ENCODE results near the gene CXCR5.

Gene CXCR5

DNA sequence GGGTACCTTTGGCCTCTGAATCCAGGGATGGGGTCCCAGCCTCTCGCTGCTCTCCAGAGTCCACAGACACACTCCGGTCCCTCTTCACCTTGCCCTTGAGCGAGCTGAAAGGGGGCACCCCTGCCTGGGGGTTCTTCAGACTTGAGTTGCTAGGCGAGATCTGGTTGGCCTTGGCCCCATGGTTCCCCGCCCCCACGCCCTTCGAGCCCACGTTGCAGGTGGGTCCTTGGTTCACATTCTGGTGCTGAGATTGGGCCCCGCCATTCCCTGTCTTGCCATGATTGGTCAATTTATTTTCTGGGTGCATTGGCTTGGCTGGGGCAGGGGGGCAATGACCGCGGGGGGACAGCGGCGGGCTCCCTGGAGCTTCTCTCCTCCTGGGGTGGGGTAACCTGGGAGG, 24.6 kb downstream of the CXCR5 start:
- TF ChIP-seq TEAD4 (IDR thresholded peaks at IDR 0.05): no peak
- no peak for TF ChIP-seq CEBPB (IDR thresholded peaks at IDR 0.05)
- no peak for TF ChIP-seq TAF1 (IDR thresholded peaks at IDR 0.05; ENCODE audit: low read depth)
- TF ChIP-seq, protein P1, sequence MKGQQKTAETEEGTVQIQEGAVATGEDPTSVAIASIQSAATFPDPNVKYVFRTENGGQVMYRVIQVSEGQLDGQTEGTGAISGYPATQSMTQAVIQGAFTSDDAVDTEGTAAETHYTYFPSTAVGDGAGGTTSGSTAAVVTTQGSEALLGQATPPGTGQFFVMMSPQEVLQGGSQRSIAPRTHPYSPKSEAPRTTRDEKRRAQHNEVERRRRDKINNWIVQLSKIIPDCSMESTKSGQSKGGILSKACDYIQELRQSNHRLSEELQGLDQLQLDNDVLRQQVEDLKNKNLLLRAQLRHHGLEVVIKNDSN (IDR thresholded peaks at IDR 0.05): no peak
- TF ChIP-seq, protein P2, sequence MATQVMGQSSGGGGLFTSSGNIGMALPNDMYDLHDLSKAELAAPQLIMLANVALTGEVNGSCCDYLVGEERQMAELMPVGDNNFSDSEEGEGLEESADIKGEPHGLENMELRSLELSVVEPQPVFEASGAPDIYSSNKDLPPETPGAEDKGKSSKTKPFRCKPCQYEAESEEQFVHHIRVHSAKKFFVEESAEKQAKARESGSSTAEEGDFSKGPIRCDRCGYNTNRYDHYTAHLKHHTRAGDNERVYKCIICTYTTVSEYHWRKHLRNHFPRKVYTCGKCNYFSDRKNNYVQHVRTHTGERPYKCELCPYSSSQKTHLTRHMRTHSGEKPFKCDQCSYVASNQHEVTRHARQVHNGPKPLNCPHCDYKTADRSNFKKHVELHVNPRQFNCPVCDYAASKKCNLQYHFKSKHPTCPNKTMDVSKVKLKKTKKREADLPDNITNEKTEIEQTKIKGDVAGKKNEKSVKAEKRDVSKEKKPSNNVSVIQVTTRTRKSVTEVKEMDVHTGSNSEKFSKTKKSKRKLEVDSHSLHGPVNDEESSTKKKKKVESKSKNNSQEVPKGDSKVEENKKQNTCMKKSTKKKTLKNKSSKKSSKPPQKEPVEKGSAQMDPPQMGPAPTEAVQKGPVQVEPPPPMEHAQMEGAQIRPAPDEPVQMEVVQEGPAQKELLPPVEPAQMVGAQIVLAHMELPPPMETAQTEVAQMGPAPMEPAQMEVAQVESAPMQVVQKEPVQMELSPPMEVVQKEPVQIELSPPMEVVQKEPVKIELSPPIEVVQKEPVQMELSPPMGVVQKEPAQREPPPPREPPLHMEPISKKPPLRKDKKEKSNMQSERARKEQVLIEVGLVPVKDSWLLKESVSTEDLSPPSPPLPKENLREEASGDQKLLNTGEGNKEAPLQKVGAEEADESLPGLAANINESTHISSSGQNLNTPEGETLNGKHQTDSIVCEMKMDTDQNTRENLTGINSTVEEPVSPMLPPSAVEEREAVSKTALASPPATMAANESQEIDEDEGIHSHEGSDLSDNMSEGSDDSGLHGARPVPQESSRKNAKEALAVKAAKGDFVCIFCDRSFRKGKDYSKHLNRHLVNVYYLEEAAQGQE (IDR thresholded peaks at IDR 0.05; ENCODE audit: low read depth): no peak
- TF ChIP-seq CREB1 (IDR thresholded peaks at IDR 0.05; ENCODE audit: low read depth): no peak
- TF ChIP-seq YY1 (IDR thresholded peaks at IDR 0.05; ENCODE audit: low read depth): no peak
- TF ChIP-seq EP300 (IDR thresholded peaks at IDR 0.05; ENCODE audit: borderline replicate concordance): no peak

DNA sequence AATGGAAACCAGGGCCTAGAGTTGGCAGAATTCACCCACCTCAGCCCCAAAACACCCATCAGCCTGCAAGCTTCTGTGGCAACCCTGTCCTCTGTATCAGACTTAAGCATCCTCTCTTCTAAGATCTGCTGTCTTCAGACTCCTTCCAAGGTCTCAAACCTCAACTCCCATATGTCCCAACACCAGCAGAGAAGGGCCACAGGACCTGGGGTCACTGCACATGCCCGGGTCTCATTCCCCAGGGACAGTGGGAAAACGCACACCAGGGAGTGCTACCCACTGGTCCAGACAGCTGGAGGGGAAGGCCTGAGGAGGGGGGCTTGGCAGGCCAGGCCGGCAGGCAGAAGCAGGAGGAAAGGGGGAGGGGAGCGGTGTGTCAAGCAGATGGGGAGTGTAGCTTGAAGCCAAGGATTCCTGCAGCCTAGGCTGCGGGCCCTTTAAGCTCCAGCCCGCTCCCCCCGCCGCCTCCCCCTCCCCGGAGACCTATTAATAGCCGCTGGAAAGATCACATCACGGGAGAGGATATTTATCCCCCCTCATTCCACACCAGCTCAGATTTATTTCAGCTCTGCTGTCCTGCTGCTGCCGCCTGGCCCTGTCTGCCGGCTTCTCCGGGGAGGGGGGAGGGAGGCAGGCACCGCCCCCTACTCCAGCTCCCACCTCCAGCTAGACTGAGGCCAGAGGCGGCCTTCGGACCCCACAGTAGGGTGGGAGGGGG, 25.4 kb downstream of the CXCR5 start:
- TF ChIP-seq EP300 (IDR thresholded peaks at IDR 0.05; ENCODE audit: borderline replicate concordance): peak; percentile 15; the same call in 1 of the 2 replicates
- TF ChIP-seq EGR1 (IDR thresholded peaks at IDR 0.05): no peak
- no peak for TF ChIP-seq CREB1 (IDR thresholded peaks at IDR 0.05; ENCODE audit: low read depth)
- TF ChIP-seq NFIC (IDR thresholded peaks at IDR 0.05): 0 out of 2 replicates have a peak, but pooled peaks have one; percentile 4
- TF ChIP-seq, protein P3, sequence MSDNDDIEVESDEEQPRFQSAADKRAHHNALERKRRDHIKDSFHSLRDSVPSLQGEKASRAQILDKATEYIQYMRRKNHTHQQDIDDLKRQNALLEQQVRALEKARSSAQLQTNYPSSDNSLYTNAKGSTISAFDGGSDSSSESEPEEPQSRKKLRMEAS (IDR thresholded peaks at IDR 0.05): no peak
- TF ChIP-seq, protein P2 (IDR thresholded peaks at IDR 0.05; ENCODE audit: low read depth): no peak
- 0 out of 2 replicates have a peak, but pooled peaks have one; percentile 5 for TF ChIP-seq TEAD4 (IDR thresholded peaks at IDR 0.05)
- TF ChIP-seq RAD21 (IDR thresholded peaks at IDR 0.05; ENCODE audit: low read depth): no peak
- TF ChIP-seq, protein P1 (IDR thresholded peaks at IDR 0.05): no peak
- TF ChIP-seq YY1 (IDR thresholded peaks at IDR 0.05; ENCODE audit: low read depth): no peak
- TF ChIP-seq FOXM1 (IDR thresholded peaks at IDR 0.05; ENCODE audit: borderline replicate concordance, low read depth): no peak
- no peak for TF ChIP-seq TAF1 (IDR thresholded peaks at IDR 0.05; ENCODE audit: low read depth)
- TF ChIP-seq TCF12 (IDR thresholded peaks at IDR 0.05; ENCODE audit: low read depth): peak; percentile 33; the same call in 1 of the 2 replicates

DNA sequence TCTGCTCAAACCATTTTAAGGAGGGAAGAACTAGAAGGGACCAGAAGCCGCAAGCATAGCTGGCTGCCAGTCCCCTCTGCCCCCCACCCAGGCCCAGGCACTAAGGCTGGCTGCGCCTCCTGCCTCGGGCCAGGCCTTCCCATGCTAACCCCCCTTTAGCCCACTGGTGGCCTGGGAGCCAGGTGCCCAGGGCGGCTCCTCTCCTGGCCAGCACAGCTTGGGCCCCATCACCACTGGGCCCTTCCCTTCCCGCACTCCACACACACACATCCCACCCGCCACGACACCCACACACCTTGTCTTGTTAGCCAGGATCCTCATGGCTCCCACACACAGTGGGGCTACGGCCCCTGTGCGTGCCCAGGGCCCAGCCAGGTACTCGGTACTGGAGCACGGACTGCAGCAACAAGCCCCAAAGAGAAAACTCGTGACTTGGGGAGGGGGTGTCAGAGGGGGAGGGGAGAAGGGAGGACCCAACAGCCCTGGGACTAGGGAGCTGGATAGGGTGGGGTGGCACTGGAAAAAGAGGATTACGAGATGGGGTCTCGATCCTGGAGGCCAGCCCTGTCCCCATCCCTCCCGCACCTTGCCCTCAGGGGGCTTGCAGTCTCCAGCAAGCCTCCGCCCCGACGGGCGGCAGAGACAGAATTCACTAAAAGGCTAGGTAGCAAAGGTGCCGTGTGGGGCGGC, 26.1 kb downstream of the CXCR5 start:
- TF ChIP-seq CREB1 (IDR thresholded peaks at IDR 0.05; ENCODE audit: low read depth) (no peak), TCF12 (IDR thresholded peaks at IDR 0.05; ENCODE audit: low read depth) (no peak), EGR1 (IDR thresholded peaks at IDR 0.05) (0 out of 2 replicates have a peak, but pooled peaks have one; percentile 24)
- TF ChIP-seq, protein P2 (IDR thresholded peaks at IDR 0.05; ENCODE audit: low read depth): no peak

DNA sequence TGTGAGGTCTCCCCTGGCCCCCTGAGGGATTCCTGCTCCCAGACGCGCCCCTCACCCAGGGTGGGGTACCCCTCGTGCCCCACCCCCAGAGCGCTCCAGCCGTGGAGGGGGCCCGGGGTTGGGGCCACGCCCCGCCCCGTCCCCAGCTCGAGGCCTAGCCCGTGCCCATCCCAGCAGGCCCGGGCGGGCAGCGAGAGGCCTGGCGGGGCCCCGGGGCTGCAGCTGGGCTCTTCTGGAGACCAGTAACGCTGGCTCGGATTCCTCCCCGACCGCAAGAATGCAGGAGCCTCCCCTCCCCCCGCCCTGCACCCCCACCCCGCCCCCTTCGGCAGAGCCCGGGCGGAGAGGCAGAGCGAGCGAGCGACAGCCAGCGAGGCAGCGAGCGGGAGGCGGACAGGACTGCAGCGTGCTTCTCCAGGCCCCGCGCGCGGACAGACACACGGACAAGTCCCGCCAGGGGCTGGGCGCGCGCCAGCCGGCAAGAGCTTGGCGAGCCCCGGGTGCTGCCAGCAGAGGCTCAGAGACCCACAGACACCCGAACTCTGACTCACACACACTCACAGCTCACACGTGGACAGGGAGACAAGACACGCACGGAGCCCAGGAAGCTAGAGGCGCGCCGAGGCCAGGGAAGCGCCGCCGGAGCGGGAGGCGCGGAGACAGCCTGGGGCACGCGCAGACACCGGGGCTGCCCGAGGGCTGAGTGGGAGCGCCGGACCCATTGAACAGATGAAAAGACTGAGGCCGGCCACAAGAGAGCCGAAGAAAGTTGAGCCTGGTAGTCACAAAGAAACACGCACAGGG, 26.8 kb downstream of the CXCR5 start:
- TF ChIP-seq TAF1 (IDR thresholded peaks at IDR 0.05; ENCODE audit: low read depth) (no peak), CEBPB (IDR thresholded peaks at IDR 0.05) (no peak), RAD21 (IDR thresholded peaks at IDR 0.05; ENCODE audit: low read depth) (no peak), NFIC (IDR thresholded peaks at IDR 0.05) (no peak; the same call in 1 of the 2 replicates), ZBTB7A (IDR thresholded peaks at IDR 0.05; ENCODE audit: low read depth) (peak; percentile 93), CREB1 (IDR thresholded peaks at IDR 0.05; ENCODE audit: low read depth) (no peak), TCF12 (IDR thresholded peaks at IDR 0.05; ENCODE audit: low read depth) (peak; percentile 69), TEAD4 (IDR thresholded peaks at IDR 0.05) (peak; percentile 87), EP300 (IDR thresholded peaks at IDR 0.05; ENCODE audit: borderline replicate concordance) (peak; percentile 24), FOXM1 (IDR thresholded peaks at IDR 0.05; ENCODE audit: borderline replicate concordance, low read depth) (no peak), EGR1 (IDR thresholded peaks at IDR 0.05) (no peak), YY1 (IDR thresholded peaks at IDR 0.05; ENCODE audit: low read depth) (no peak)
- TF ChIP-seq, protein P3 (IDR thresholded peaks at IDR 0.05): peak; percentile 60; the same call in 1 of the 2 replicates
- TF ChIP-seq, protein P1 (IDR thresholded peaks at IDR 0.05): no peak
- TF ChIP-seq, protein P2 (IDR thresholded peaks at IDR 0.05; ENCODE audit: low read depth): no peak

All from Ishikawa (cell line).